HG02852 (cell line): ENCODE data around the gene KANSL3.
"Not testable (repeated sequence)": the region's sequence is repeated elsewhere in the genome, so short reads cannot be mapped to it uniquely, and the experiment has no call there.

Experiments used
- ATAC-seq: cut with Tn5 transposase; IDR thresholded peaks from one replicate; pipeline ENCODE4 v1.9.1; 2021; ENCODE audit warnings: mild to moderate bottlenecking, moderate library complexity; ENCODE audit not compliant: unreplicated experiment

The KANSL3 gene

DNA sequence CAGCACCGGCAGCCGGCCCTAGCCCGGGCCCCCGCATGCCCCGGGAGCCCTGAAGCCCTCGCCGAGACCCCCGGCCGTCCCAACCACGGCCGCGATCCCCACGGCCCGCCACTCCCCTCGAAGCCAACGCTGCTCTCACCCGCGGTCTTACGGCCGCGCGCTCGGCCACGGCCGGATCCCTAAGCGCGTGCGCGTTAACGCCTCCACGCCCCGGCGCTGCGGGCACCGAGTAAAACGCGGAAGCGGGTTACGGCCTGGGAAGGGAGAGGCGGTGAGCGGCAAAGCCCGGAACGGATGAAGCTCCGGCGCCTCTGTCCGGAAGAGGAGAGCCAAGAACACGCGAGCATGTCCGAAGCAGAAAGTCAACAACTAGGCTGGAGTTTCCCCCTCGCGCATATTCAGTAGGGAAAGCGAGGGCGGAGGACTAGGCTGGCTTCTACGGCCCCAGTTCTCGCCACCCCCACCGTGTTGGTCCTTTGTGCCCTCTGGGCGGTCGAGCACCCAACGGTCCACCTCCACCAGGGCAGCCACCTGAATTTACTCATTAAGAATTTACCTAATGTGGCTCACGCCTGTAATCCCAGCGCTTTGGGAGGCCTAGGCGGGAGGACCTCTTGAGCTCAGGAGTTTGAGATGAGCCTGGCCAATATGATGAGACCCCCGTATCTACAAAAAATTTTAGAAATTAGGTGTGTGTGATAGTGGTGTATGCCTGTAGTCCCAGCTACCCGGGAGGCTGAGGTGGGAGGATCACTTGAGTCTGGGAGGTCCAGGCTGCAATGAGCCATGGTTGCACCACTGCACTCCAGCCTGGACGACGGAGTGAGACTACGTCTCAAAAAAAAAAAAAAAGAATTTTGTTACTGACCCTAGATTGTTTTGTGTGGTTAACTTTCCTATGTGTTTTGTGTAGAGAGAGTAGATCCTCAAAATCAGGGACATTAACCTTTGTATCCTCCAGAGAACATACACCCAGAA is at the start of gene KANSL3:
KANSL3 (minus strand) TSS at position 169 of the 978 bp plus-strand sequence. CDS start 1,177 bp downstream, outside the sequence.
- ATAC-seq: peak; percentile 62

DNA sequence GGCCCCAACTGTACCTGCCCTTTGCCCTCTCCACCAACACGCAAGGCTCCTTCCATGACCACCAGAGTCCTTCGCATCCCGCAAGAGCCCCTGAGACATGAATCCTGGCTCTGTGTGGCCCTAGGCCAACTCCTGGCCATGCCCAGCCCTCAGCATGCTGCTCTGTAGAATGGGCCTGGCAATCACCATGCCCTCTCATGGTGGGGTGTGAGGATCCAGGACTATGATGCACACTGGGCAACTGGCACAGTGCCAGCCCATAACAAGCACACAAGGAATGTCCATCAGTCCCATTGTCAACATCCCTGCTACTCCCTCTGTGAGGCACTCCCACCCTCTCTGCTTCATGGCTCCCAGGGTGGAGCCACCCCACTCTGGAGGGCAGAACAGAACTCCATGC is 49.2 kb upstream of the KANSL3 start:
- ATAC-seq: no peak

DNA sequence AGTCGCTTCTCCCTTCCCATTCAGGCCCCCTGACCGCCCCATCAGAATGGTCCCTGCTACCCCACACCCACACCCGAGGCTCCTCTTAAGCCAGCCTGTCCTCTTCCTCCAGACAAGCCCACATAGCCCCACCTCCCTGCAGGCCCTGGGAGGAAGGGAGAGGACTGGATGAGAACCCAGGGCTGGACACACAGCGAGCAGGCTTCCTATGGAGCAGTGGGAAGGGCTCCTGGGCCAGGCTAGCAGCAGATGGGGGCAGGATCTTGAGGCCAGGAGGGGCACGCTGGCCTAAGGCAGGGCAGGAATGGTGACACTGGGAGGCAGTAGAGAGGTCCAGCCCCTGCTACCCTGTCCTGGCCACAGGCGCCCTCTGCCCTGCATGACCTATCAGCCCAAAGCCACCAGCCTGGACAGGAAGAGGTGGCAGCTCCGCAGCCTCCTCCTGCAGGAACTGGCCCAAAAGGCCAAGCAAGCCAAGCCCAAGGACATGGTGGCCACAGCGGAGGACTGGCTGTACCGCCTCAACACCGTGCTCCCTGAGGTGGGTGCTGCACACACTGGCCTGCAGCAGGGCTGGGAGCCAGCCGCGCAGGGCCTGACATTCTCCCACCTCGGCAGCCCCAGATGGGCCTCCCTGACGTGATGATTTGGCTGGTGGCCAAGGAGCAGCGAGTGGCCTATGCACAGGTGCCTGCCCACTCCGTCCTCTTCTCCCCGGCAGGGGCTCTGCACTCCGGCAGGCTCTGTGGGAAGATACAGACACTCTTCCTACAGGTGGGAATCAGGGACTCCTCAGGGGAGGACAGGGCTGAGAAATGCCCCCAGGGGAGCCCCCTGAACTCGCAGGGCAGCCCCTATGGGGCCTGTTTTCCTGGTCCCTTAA is 47.7 kb upstream of the KANSL3 start:
- ATAC-seq: no peak

DNA sequence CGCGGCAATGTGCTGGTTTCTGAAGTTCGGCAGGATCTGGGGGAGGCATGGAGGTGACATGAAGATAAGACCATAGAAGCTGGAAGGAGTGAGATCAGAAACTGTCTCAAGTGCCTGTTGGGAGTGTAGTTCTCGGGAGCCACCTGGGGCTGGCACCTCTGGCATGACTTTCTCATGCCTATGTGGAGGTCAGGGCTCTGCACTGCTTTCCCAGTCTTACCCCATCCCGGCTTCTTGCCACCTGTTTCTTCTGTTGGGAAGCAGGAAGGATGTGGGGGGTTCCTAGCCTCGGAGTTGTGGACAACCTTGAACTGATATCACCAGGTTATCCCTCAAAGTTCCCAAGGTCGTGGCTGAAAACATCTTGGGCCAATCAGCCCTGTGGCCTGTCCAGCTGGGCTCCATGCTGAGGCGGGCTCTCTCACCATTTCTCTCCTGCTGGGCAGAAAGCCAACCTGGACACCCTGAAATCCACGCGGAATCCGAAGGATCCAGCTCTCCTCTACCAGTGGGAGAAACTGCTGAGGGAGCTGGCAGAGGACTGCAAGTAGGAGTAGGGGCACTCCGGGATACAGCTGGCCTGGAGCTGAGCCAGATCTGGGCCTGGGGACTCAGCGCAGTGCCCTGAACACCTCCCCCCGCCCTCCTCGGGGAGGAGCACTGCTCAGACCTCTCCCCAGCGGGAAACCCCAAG is 46.9 kb upstream of the KANSL3 start:
- ATAC-seq: no peak

DNA sequence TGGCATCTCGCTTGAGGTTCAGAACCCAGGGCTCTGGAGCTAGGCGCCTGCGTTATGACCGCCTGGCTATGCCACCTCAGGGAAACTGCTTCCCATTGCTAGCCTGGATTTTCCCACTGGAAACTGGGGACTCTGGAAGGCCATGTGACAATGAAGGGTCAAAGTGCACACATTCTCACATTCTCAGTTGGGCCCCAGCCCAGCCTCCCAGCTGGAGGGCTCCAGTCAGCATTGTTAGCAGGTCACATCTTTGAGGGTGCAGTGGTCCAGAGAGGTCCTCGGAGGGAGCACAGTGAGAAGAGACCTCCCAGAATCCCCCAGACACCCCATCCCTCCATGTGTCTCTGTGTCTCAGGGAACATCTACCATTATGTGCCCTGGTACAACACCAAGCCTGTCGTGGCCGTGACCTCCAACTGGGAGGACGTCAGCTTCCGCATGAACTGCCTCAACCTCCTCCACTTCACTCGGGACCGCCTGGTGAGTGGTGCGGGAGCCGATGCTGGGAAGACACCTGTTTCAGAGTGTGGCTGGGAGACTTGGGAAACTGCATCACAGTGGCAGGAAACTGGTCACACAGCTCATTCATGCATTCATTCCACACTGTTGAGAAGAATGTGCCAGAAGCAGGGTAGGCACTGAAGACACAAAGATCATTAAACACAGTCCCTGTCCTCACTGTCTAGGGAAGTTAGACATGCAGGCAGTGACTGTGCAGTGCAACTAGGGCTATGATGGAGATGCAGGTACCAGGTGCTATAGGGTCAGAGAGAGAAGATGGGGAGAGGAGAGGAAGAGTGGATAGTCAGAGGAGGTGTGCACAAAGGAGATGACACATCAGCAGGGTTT is 46.1 kb upstream of the KANSL3 start:
- no peak for ATAC-seq

DNA sequence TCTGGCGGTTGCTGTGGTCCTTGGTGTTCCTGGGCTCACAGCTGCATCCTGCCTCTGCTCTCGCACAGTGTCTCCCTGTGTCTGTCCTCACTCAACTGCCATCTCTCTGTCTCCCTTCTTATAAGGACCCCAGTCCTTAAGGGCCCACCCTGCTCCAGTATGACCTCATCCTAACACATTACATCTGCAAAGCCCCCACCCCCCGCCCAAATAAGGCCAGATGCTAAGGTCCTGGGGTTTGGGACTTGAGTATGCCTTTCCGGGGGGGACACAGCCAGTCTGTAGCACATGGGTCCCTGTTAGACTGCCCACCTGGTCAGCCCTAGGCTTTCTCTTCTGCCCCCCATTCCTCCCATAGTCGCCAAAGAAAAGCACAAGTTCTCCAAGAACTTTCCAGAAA is 45.2 kb upstream of the KANSL3 start:
- ATAC-seq: no peak

DNA sequence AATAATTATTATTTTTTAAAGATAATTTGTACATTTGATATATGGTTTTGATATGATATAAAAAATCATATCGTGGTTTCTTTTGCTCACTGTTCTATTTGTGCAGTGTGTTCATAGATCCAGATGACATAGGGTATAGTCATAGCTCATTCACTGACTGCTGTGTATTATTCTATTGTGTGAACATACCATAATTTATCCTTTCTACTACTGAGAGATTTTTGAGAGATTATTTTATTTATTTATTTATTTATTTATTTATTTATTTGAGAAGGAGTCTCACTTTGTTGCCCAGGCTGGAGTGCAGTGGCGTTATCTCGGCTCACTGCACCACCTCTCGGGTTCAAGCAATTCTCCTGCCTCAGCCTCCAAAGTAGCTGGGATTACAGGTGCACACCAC is 43.4 kb upstream of the KANSL3 start:
- no peak for ATAC-seq

DNA sequence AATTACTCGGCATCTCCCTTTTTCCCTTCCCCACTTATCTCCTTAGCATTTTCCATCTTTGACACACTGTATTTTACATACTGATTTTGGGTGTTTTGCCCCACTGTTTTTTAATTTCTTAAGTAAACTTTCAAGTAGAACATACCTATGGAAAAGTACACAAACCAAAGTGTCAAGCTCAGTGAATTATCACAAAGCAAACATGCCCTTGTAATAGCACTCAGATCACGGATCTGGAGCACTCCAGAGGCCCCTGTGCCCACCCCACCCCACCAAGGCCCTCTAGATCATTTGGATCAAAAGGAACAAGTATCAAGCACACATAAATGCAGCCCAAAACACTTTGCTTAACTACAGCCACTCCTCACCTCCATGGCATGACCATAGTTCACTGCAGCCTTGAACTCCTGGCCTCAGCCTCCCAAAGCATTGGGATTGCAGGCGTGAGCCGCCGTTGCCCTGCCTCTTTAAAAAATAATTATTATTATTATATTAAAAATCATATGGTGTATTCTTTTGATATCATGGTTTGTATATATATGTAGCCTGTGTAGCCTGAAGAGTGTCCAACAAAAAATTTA is 42.5 kb upstream of the KANSL3 start:
- ATAC-seq: no peak

DNA sequence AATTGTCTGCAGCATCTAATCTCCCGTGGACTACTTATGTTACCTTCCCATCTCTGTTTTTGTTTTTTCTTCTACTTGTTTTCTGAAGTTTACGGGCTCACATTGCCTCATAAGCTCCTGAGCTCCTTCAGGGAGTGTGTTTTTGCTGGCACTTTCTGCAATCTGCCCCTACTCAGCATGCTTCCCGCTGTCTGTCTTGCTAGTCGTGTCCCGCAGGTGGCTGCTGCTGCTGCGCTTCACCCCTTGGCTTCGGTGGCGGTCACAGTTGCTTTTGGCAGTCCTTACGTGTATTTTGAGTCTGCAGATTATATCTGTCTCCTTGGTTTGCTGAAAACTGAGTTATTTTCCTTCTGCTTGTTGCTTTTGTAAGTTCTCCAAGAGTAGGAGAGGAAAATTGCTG is 41.7 kb upstream of the KANSL3 start:
- ATAC-seq: no peak

DNA sequence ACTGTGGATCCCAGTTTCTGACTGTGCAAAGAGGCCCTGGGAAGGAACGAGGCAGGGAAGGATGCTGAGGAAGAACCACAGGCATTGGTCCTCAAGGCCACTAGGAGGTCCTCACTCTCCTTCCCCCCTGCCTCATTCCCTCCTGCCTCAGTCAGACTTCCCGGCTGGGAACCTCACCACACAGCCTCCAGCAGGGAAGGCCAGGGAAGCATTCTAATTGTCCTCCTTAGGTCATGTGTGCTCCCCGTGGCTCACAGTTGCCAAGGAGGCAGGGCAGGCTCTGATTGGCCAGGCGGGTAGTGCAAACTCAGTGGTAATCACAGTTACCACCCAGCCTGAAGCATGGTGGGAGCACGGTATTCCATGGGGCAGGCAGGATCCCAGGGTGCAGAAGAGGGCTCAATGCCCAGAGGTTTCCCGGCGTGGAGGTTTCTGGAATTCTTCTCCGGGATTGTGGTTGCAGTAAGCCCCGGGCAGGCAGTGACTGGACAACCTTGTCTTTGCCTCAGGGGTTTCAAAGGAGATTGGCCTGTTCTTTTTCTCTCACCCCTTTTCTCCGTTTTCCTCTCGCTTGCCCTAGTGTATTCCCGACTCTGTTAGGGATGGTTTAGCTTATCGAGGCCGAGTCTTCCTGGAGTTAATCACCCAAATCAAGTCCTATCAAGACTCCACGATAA is 31.6 kb upstream of the KANSL3 start:
- ATAC-seq: no peak

DNA sequence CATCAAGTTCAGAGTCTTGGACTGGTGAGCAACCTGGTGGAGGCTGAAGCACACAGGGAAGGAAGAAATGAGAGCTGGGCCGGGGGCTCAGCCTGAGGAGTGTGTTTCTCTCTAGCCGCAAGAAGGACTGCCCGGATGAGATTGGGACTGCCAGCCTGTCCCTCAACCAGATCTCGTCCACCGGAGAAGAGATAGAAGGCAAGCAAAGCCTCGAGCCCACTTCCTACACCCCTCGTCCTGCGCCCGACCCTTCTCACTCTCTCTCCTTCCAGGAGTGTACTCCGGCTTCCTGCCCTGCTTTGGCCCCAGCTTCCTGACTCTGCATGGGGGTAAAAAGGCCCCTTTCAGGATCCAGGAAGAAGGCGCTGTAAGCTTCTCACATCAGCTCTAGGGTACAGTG is 30.7 kb upstream of the KANSL3 start:
- ATAC-seq: no peak

DNA sequence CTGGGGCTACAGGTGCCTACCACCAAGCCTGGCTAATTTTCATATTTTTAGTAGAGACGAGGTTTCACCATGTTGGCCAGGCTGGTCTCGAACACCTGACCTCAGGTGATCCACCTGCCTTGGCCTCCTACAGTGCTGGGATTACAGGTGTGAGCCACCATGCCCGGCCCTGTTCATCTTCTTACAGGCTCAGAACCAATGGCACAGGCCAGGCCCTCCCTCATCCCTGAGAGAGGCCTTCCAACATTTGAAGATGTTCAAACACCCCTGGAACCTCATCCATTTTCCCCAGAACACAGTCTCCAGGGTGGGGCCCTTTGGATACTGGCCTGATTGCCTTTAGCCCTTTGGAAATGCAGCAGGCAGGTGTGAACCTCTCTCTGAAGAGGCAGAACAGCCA is 27.6 kb upstream of the KANSL3 start:
- not testable (repeated sequence) for ATAC-seq

DNA sequence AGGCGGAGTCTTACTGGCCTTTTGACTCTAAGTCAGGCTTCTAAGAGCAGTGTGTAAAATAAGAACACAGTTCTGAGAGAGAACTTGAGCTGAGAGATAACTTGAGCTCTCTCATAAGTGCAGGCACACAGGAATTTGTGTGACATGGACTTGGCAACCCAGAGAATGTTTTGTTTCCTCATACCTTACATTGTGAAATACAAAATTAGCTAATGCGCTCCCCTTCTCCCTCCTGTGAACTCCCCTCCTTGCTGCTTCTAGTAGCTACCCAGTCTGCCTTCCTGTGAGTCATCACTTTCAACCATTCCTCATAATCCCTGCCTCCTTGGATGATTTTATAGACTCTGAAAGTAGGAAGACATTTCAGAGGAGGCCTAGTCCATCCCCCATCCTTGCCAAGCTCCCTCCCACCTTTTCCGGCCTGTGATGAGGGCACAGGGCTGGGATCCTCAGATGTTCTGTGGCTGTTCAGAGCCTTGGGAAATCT is 27.0 kb upstream of the KANSL3 start:
- ATAC-seq: no peak

DNA sequence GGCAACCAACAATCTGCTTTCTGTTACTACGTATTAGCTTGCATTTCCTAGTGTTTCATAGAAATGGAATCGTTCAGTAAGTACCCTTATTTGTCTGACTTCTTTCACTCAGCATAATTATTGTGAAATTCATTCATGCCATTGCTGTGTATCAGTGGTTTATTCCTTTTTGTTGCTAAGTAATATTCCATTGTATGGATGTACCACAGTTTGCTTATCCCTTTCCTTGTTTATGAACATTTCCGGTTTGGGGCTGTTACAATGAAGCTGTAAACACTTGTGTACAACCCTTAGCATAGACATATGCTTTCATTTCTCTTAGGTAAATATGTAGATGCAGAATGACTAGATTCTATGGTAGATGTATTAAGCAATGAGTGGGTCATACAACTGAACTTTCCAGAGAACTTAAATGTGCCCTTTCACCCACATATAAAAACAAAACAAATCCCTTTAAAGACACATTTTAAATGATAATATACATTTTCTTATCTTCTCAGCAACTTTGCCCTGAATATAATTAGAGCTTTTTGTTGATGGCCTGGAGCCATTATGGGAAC is 26.3 kb upstream of the KANSL3 start:
- no peak for ATAC-seq

DNA sequence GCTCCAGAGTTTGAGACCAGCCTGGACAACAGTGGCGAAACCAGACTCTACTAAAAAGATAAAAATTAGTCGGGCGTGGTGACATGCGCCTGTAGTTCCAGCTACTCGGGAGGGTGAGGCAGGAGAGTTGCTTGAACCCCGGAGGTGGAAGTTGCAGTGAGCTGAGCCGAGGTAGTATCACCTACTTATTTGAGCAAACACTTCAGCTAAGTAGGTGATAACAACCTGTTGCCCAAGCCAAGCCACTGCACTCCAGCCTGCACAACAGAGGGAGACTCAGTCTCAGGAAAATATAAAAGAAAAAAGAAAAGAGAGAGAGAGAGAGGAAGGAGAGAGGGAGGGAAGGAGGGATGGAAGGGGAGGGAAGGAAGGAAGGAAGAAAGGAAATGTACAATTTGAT is 25.7 kb upstream of the KANSL3 start:
- no peak for ATAC-seq

DNA sequence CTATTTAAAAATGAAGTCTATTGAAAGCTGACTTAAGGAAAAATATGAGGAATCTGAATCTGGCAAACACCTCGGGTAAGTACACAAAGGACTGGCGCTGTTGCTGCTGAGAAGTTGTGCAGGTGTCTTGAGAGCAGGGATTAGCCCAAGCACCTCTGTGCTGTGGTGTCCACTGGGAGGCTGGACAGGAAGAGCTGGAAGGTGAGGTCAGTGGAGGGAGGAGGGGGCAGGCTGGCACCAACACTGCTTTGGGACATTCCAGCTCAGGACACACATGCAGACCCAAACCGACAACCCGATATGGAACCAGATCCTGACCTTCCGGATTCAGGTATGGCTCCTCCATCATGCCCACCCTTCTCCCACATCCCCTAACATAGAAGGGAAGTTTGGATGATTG is 25.1 kb upstream of the KANSL3 start:
- no peak for ATAC-seq

DNA sequence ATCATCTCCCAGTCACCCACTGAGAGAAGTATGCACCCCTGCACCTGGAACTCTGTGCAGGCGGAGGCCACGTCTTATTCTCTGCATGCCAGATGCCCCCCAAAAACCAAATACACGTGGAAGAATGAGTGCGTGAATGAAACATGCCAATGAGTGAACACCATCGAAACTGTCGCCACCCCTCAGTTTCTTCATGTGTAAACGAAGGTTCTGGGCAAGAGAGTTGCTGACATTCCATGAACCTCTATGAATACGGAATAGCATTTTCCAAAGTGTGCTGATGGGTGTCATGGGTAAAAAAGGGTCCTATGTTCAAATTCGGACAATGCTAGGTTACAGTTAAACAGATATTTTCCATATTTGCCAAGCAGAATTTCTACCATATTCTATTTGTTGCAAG is 24.2 kb upstream of the KANSL3 start:
- ATAC-seq: no peak

DNA sequence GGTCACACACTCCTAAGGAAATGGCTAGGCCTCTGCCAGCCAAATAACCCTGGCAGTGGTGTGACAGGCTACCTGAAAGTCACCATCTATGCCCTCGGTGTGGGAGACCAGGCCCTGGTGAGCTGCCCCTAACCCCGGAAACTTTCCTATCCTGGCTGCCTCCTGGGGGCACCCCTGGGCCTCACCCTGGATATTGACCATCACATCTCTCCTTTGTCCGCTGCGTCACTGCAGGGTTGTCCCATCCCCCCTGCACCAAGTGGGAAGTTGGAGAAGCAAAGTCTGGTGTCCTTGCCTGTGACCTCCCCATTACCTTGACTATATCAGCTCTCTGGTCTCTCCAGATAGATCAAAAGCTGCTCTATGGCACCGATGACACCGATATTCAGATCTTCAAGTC is 23.2 kb upstream of the KANSL3 start:
- ATAC-seq: no peak

DNA sequence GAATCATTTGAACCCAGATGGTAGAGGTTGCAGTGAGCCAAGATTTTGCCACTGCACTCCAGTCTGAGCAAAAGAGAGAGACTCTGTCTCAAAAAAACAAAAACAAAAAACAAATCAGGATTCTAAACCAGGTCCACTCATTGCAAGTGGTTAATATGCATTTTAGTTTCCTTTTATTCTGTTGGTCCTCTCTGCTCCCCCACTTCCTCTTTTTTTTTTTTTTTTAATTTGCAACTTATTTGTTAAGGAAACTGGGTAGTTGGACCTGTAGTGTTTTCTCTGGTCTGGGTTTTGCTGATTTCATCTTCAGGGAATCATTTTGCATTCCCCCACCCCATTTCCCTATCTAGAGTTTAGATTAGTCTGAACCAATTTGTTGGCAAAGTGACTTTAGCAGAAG is 18.4 kb upstream of the KANSL3 start:
- ATAC-seq: no peak
